HCT116 (cell line): ENCODE measurements around the gene OR5A1. TPM values are rescaled to one million over a fixed set of nuclear protein-coding genes. Genes with fewer than 3 reads are reported as not detected.

Experiments used
- ATAC-seq: fragments of 200-7000 bp; cut with Tn5 transposase; 2 replicates; pipeline ENCODE4 v1.9.1; 2020; ENCODE audit warnings: mild to moderate bottlenecking, moderate library complexity
- BruUV-seq: library from RNA; stranded (reverse); fragments of 400-500 nt; replicated peaks from 2 replicates; lab custom pipeline; 2021; lab: Mats Ljungman, UMichigan
- CTCF ChIA-PET: fragments of 300-600 bp; sonication (Branson Sonifier 250); formaldehyde crosslinking; loops from one replicate; lab custom pipeline; 2021; ENCODE audit warnings: antibody characterized with exemption; lab: Charles Lee
- POLR2A ChIA-PET: fragments of 300-600, 350-600 bp; sonication (Branson Sonifier 250); formaldehyde crosslinking; loops from one replicate; lab custom pipeline; 2021; ENCODE audit warnings: antibody characterized with exemption; lab: Charles Lee
- RAD21 ChIA-PET, 2 experiments: fragments of 300-600 bp; sonication (Branson Sonifier 250); formaldehyde crosslinking; loops; one replicate each; lab custom pipeline; 2023; ENCODE audit warnings: low total read pairs in 2 of 2; ENCODE audit not compliant: uncharacterized antibody in 2 of 2, unreplicated experiment in 2 of 2, low non-redundant PET in 1 of 2; lab: Charles Lee
- DNase-seq: peaks from one replicate; pipeline ENCODE4 v3.0.0-alpha.2; 2010; ENCODE audit warnings: low read depth, low spot score
- H2AFZ ChIP-seq: fragments of 200-600 bp; shearing (Covaris generic), sonication (generic); 2 replicates; pipeline ENCODE4 v1.6.1; 2017; ENCODE audit warnings: low read depth, mixed run types, mixed read lengths, antibody characterized with exemption, low read length; ENCODE audit not compliant: poor library complexity, severe bottlenecking
- H3K27ac ChIP-seq: 2 replicates; pipeline ENCODE4 v1.5.1; 2012; ENCODE audit warnings: low read depth, low read length
- H3K27me3 ChIP-seq: fragments of 200-600 bp; sonication (generic); 2 replicates; pipeline ENCODE4 v1.6.1; 2016; ENCODE audit warnings: mixed run types, low read length, mixed read lengths; ENCODE audit not compliant: insufficient read depth
- H3K36me3 ChIP-seq, 2 experiments: fragments of 200-500 bp in 1 of 2; fragments of 200-600 bp in 1 of 2; sonication (Bioruptor generic) in 1 of 2; sonication (generic) in 1 of 2; 2 replicates each; pipeline versions ENCODE4 v1.5.1 to v1.6.1; 2014 to 2016; ENCODE audit warnings: low read length in 2 of 2, inconsistent platforms in 1 of 2, mixed read lengths in 1 of 2, mixed run types in 1 of 2; ENCODE audit not compliant: insufficient read depth in 2 of 2, control insufficient read depth in 1 of 2
- H3K4me1 ChIP-seq, 2 experiments: fragments of 200-600 bp in 1 of 2; sonication (generic) in 1 of 2; 2 replicates each; pipeline versions ENCODE4 v1.5.1 to v1.6.1; 2012 to 2017; ENCODE audit warnings: low read length in 2 of 2, inconsistent platforms in 1 of 2, mild to moderate bottlenecking in 1 of 2, mixed read lengths in 1 of 2, mixed run types in 1 of 2, moderate library complexity in 1 of 2; ENCODE audit not compliant: insufficient read depth in 2 of 2, control insufficient read depth in 1 of 2
- H3K4me2 ChIP-seq: fragments of 200-600 bp; sonication (generic); 2 replicates; pipeline ENCODE4 v1.6.1; 2017; ENCODE audit warnings: mixed run types, low read length, mixed read lengths
- H3K4me3 ChIP-seq, 2 experiments: fragments of 200-600 bp in 1 of 2; sonication (generic) in 1 of 2; replicated peaks in 1 of 2; 2 replicates each; pipeline ENCODE4 v1.5.1; 2011 to 2016; ENCODE audit warnings: low read length in 2 of 2, control low read depth in 1 of 2, low read depth in 1 of 2, mild to moderate bottlenecking in 1 of 2, mixed read lengths in 1 of 2, mixed run types in 1 of 2
- H3K79me2 ChIP-seq: fragments of 200-600 bp; sonication (generic); 2 replicates; pipeline ENCODE4 v1.6.1; 2017; ENCODE audit warnings: mild to moderate bottlenecking, mixed run types, low read length, moderate library complexity, mixed read lengths; ENCODE audit not compliant: insufficient read depth
- H3K9ac ChIP-seq: fragments of 200-600 bp; sonication (generic); 2 replicates; pipeline ENCODE4 v1.6.1; 2016; ENCODE audit warnings: low read length, mixed read lengths
- H3K9me2 ChIP-seq: fragments of 200-600 bp; sonication (generic), shearing (Covaris generic); 2 replicates; pipeline ENCODE4 v1.6.1; 2017; ENCODE audit warnings: mixed run types, mild to moderate bottlenecking, moderate library complexity; ENCODE audit not compliant: insufficient read depth
- H3K9me3 ChIP-seq, 2 experiments: fragments of 200-500 bp in 1 of 2; fragments of 200-600 bp in 1 of 2; sonication (Bioruptor generic) in 1 of 2; sonication (generic) in 1 of 2; 2 replicates each; pipeline ENCODE4 v1.6.1; 2014 to 2017; ENCODE audit warnings: low read length in 2 of 2, mixed read lengths in 2 of 2, inconsistent platforms in 1 of 2, low read depth in 1 of 2, mild to moderate bottlenecking in 1 of 2, mixed run types in 1 of 2, moderate library complexity in 1 of 2; ENCODE audit not compliant: control insufficient read depth in 1 of 2, insufficient read depth in 1 of 2
- H4K20me1 ChIP-seq: fragments of 200-600 bp; sonication (generic), shearing (Covaris generic); 2 replicates; pipeline ENCODE4 v1.6.1; 2017; ENCODE audit warnings: mixed run types, mild to moderate bottlenecking, moderate library complexity; ENCODE audit not compliant: insufficient read depth
- CEBPB ChIP-seq: IDR thresholded peaks from 2 replicates; pipeline ENCODE4 v1.6.1; 2012; ENCODE audit warnings: low read depth
- EGR1 ChIP-seq: IDR thresholded peaks from 2 replicates; pipeline ENCODE4 v1.6.1; 2012; ENCODE audit warnings: low read depth
- ELF1 ChIP-seq: IDR thresholded peaks from 2 replicates; pipeline ENCODE4 v1.6.1; 2012; ENCODE audit warnings: low read depth, borderline replicate concordance
- EZH2 ChIP-seq: fragments of 200-600 bp; sonication (generic); IDR thresholded peaks from 2 replicates; pipeline ENCODE4 v1.6.1; 2017; ENCODE audit warnings: antibody characterized with exemption, mixed run types
- EZH2phosphoT487 ChIP-seq: fragments of 200-600 bp; IDR thresholded peaks from 2 replicates; pipeline ENCODE4 v1.6.1; 2018; ENCODE audit warnings: antibody characterized with exemption, borderline replicate concordance
- FOSL1 ChIP-seq: IDR thresholded peaks from 2 replicates; pipeline ENCODE4 v1.6.1; 2012; ENCODE audit warnings: low read depth
- JUND ChIP-seq: IDR thresholded peaks from 2 replicates; pipeline ENCODE4 v1.6.1; 2012
- POLR2A ChIP-seq: IDR thresholded peaks from 2 replicates; pipeline ENCODE4 v1.7.0; 2011; ENCODE audit warnings: borderline replicate concordance; ENCODE audit not compliant: insufficient read depth, insufficient read length; ENCODE audit errors: extremely low read depth
- POLR2AphosphoS5 ChIP-seq: IDR thresholded peaks from 2 replicates; pipeline ENCODE4 v1.6.1; 2011; ENCODE audit warnings: mild to moderate bottlenecking, low read depth, low read length, moderate library complexity
- RAD21 ChIP-seq: IDR thresholded peaks from 2 replicates; pipeline ENCODE4 v1.6.1; 2012; ENCODE audit warnings: low read depth, mild to moderate bottlenecking
- SIN3A ChIP-seq: IDR thresholded peaks from 2 replicates; pipeline ENCODE4 v1.6.1; 2012; ENCODE audit warnings: low read depth
- SP1 ChIP-seq: IDR thresholded peaks from 2 replicates; pipeline ENCODE4 v1.6.1; 2012; ENCODE audit warnings: low read depth
- SRF ChIP-seq: IDR thresholded peaks from 2 replicates; pipeline ENCODE4 v1.6.1; 2012; ENCODE audit warnings: low read depth
- YY1 ChIP-seq: IDR thresholded peaks from 2 replicates; pipeline ENCODE4 v1.6.1; 2011; ENCODE audit warnings: low read length, low read depth, moderate library complexity, mild to moderate bottlenecking; ENCODE audit not compliant: insufficient replicate concordance; ENCODE audit errors: extremely low read depth
- intact Hi-C: fragments of 100-400 bp; cut with micrococcal nuclease; formaldehyde crosslinking; loops from 2 replicates; pipeline ENCODE4 v1.10.0; 2022
- total RNA-seq: library from RNA; stranded (reverse); gene quantifications from one replicate; pipeline ENCODE4 v1.2.1, GENCODE V29; 2021; ENCODE audit not compliant: unreplicated experiment
- TF ChIP-seq, protein P1 (sequence below): IDR thresholded peaks from 2 replicates; pipeline ENCODE4 v1.6.1; 2012
- TF ChIP-seq, protein P2 (sequence below): IDR thresholded peaks from 2 replicates; pipeline ENCODE4 v1.6.1; 2011; ENCODE audit warnings: mild to moderate bottlenecking, low read length, moderate library complexity; ENCODE audit not compliant: insufficient replicate concordance; ENCODE audit errors: extremely low read depth
- TF ChIP-seq, protein P3 (sequence below): IDR thresholded peaks from 2 replicates; pipeline ENCODE4 v1.6.1; 2012; ENCODE audit warnings: low read depth
- TF ChIP-seq, protein P4 (sequence below): IDR thresholded peaks from 2 replicates; pipeline ENCODE4 v1.6.1; 2012
- TF ChIP-seq, protein P5 (sequence below), 3 experiments: fragments of 200-600 bp in 1 of 3; sonication (generic) in 1 of 3; IDR thresholded peaks in 2 of 3; conservative IDR thresholded peaks in 1 of 3; 2 replicates each; pipeline ENCODE4 v1.5.1; 2012 to 2017; ENCODE audit warnings: low read depth in 2 of 3, low read length in 2 of 3, antibody characterized with exemption in 1 of 3, borderline replicate concordance in 1 of 3, control low read depth in 1 of 3, mild to moderate bottlenecking in 1 of 3, mixed read lengths in 1 of 3, mixed run types in 1 of 3, moderate library complexity in 1 of 3; ENCODE audit not compliant: insufficient read depth in 1 of 3

Gene OR5A1
- total RNA-seq, 1 experiment from 2014 or later, result not detected

DNA sequence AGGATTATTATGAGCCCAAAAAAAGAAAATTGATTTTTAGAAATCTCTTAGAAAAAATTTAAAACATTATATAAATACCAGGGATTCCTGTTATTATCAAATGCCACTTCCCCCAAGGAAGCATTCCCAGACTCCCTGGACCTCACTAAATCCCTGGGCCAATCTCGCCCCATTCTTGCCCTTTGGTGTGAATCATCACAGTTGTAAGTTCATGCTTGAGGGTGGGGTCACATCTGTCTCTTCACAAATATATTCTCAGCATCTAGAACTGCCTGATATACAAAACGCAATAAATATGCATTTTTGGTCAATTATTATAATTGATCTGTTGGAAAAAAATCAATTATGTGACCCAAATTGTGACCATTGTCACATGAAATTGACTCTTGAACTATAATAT lies 12.2 kb downstream of the OR5A1 start:
- Histone ChIP-seq H3K9me3 (no peaks in the 10 kb centered on the region), H3K4me1 (no peaks in the 10 kb centered on the region), H3K27me3 (no peaks in the 10 kb centered on the region), H3K79me2 (no peaks in the 10 kb centered on the region), H3K27ac (no peak overlapping the region), H3K4me3 (no peak overlapping the region), H4K20me1 (no peaks in the 10 kb centered on the region), H2AFZ (no peak overlapping the region), H3K9ac (no peak overlapping the region), H3K4me2 (no peak overlapping the region), H3K36me3 (no peaks in the 10 kb centered on the region), H3K9me2 (no peaks in the 10 kb centered on the region)
- ATAC-seq, result no peak
- no peak for DNase-seq
- RAD21 ChIA-PET, result no interaction called here
- intact Hi-C loops, result loop anchor here (5.0 kb wide), 1 partner anchor 34 kb away; no protein-coding TSS in a partner anchor
- TF ChIP-seq SRF (no peak), YY1 (no peak), RAD21 (no peak), POLR2AphosphoS5 (no peak), EZH2 (no peak), FOSL1 (no peak), SP1 (no peak), POLR2A (no peak), ELF1 (no peak), EZH2phosphoT487 (no peak), EGR1 (no peak), JUND (no peak), SIN3A (no peak), CEBPB (no peak)
- TF ChIP-seq, protein P1, sequence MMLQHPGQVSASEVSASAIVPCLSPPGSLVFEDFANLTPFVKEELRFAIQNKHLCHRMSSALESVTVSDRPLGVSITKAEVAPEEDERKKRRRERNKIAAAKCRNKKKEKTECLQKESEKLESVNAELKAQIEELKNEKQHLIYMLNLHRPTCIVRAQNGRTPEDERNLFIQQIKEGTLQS, result no peak
- TF ChIP-seq, protein P2, sequence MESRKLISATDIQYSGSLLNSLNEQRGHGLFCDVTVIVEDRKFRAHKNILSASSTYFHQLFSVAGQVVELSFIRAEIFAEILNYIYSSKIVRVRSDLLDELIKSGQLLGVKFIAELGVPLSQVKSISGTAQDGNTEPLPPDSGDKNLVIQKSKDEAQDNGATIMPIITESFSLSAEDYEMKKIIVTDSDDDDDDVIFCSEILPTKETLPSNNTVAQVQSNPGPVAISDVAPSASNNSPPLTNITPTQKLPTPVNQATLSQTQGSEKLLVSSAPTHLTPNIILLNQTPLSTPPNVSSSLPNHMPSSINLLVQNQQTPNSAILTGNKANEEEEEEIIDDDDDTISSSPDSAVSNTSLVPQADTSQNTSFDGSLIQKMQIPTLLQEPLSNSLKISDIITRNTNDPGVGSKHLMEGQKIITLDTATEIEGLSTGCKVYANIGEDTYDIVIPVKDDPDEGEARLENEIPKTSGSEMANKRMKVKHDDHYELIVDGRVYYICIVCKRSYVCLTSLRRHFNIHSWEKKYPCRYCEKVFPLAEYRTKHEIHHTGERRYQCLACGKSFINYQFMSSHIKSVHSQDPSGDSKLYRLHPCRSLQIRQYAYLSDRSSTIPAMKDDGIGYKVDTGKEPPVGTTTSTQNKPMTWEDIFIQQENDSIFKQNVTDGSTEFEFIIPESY, result no peak
- TF ChIP-seq, protein P3, sequence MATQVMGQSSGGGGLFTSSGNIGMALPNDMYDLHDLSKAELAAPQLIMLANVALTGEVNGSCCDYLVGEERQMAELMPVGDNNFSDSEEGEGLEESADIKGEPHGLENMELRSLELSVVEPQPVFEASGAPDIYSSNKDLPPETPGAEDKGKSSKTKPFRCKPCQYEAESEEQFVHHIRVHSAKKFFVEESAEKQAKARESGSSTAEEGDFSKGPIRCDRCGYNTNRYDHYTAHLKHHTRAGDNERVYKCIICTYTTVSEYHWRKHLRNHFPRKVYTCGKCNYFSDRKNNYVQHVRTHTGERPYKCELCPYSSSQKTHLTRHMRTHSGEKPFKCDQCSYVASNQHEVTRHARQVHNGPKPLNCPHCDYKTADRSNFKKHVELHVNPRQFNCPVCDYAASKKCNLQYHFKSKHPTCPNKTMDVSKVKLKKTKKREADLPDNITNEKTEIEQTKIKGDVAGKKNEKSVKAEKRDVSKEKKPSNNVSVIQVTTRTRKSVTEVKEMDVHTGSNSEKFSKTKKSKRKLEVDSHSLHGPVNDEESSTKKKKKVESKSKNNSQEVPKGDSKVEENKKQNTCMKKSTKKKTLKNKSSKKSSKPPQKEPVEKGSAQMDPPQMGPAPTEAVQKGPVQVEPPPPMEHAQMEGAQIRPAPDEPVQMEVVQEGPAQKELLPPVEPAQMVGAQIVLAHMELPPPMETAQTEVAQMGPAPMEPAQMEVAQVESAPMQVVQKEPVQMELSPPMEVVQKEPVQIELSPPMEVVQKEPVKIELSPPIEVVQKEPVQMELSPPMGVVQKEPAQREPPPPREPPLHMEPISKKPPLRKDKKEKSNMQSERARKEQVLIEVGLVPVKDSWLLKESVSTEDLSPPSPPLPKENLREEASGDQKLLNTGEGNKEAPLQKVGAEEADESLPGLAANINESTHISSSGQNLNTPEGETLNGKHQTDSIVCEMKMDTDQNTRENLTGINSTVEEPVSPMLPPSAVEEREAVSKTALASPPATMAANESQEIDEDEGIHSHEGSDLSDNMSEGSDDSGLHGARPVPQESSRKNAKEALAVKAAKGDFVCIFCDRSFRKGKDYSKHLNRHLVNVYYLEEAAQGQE, result no peak
- TF ChIP-seq, protein P4, sequence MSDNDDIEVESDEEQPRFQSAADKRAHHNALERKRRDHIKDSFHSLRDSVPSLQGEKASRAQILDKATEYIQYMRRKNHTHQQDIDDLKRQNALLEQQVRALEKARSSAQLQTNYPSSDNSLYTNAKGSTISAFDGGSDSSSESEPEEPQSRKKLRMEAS, result no peak
- TF ChIP-seq, protein P5, sequence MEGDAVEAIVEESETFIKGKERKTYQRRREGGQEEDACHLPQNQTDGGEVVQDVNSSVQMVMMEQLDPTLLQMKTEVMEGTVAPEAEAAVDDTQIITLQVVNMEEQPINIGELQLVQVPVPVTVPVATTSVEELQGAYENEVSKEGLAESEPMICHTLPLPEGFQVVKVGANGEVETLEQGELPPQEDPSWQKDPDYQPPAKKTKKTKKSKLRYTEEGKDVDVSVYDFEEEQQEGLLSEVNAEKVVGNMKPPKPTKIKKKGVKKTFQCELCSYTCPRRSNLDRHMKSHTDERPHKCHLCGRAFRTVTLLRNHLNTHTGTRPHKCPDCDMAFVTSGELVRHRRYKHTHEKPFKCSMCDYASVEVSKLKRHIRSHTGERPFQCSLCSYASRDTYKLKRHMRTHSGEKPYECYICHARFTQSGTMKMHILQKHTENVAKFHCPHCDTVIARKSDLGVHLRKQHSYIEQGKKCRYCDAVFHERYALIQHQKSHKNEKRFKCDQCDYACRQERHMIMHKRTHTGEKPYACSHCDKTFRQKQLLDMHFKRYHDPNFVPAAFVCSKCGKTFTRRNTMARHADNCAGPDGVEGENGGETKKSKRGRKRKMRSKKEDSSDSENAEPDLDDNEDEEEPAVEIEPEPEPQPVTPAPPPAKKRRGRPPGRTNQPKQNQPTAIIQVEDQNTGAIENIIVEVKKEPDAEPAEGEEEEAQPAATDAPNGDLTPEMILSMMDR (IDR thresholded peaks at IDR 0.05 in 2 of 3, conservative IDR thresholded peaks at IDR 0.05 in 1 of 3; ENCODE audit: borderline replicate concordance in 1 of 3, insufficient read depth in 1 of 3, low read depth in 2 of 3, low read length in 2 of 3), result no peak
- POLR2A ChIA-PET, result no interaction called here
- no TSS peak for BruUV-seq
- CTCF ChIA-PET, result no interaction called here
